Fibroblast of upper back skin (primary cell): ENCODE measurements around the gene PTPRE.
A peak's percentile ranks its signal among the peaks of the same experiment; 100 is the strongest.

Experiments
- DNase-seq: peaks from one replicate; pipeline ENCODE4 v3.0.0-alpha.2; 2013

Gene PTPRE, protein sequence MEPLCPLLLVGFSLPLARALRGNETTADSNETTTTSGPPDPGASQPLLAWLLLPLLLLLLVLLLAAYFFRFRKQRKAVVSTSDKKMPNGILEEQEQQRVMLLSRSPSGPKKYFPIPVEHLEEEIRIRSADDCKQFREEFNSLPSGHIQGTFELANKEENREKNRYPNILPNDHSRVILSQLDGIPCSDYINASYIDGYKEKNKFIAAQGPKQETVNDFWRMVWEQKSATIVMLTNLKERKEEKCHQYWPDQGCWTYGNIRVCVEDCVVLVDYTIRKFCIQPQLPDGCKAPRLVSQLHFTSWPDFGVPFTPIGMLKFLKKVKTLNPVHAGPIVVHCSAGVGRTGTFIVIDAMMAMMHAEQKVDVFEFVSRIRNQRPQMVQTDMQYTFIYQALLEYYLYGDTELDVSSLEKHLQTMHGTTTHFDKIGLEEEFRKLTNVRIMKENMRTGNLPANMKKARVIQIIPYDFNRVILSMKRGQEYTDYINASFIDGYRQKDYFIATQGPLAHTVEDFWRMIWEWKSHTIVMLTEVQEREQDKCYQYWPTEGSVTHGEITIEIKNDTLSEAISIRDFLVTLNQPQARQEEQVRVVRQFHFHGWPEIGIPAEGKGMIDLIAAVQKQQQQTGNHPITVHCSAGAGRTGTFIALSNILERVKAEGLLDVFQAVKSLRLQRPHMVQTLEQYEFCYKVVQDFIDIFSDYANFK

DNA sequence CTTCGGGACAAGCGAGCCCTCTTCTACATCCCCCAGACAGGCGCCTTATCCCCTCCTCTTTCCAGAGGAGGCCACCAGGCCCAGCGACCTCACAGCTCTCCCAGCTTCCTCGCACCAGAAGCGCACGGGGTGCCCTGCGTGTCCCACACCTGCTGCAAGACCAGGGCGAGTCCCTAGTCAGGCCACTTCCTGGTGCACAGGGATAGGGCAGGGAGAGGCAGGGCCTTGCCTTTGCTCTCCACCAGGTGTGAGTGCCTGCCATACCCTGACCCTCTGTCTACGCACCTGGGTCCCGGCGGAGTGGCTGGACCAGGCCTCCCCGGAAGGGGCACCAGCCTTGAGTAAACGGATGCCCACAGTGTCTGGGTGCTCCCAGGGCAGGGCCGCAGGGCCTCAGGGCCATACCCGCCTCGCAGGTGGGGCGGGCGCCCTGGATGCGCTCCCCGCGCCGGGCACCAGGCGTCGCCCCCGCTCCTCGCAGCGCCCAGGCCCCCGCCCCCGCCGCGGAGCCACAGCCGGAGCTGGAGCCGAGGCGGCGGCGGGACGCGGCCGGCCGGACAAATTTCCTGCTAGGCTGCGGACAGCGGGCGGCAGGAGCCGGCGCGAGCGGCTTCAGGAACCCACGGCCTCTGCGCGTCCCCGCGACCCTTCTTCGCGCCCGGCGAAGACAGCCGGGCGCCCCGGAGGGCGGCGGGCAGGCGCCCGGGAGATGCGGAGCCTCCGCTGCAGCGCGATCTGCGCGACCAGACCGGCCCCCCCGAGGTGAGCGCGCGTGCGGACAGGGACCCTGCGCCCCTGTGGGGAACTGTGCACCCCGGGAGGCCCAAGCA, at the start of gene PTPRE:
Gene PTPRE (plus strand): TSS at position 556 of the 830 bp plus-strand sequence. CDS start 133,779 bp downstream, outside the sequence.
- DNase-seq = peak; percentile 34

DNA sequence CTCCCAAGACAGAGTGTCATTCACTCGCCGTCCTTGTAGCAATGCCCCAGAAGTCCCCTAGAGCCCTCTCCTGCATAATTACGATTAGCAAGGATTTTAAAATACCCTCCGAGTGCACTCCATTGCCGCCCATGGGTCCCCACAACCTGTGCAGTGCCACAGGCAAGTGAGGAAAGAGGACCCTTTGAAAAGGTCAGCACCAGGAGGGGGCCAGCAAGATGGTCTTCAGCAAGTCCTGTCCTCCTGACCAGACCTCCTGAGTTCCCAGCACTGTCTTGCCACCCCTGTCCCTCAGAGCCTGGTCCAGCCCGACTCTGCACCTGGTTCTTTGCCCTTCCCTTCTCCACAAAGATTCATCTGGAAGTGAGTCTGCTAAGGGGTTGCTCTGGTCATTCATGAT, 46.3 kb upstream of the PTPRE start:
- no peak for DNase-seq

DNA sequence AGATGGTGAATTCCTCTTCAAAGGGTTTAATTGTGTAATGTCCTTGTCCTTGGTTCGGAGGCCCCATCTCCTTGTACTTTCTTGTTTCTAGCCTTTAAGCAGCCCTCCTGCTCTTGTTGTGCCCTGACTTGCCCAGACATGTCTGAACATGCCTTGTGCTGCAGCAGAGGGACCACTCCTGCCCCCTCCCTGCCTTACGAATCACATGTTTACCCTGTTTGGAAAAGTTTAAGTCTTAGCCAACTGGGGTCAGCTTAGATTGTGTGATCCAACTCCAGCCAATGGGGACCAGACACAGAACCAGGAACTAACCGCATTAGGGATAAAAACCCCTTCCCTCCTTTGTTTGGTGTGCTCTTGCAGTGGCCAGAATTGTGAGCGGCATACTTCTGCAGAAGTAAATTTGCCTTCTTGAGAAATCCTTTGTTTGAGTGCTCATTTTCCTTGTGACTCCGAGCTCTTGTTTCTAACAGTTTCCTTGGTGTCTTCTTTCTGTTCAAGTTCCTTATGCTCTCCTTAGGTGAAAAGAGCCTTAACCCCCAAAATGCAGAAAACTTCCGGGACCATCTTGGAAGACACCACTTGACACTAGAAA, 43.6 kb upstream of the PTPRE start:
- no peak for DNase-seq

DNA sequence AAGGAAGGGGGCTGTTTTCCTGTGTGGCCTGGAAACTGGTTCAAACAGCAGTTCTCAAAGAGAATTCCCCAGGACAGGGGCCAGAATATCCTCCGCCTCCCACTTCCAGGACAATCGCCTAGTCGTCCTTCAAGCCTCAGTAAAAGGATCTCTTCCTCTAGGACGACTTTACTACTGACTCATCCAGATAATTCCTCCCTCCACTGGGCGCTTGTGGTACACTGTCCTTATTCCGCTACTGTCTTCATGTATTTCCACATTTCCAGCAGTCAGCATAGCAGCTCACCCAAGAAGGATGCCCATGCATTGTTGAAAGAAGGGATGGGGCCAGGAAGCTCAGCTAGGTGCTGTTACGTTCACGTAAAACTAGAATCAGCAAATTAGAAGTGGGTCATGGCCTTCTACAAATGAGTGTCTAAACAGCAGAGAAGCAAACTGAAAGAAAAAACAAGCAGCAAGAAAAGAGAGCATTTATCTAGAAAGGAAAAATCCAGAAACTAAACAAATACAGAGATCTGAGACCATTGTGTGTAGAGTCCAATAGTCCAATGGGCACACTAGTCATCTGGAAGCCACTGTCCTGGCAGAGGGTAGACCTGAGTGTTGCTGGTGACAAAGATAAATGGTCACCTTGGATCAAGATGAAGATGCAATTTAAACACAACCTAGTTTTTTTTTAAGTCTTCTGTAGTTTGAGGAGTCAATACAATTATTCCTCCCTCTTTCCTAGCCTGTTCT, 40.5 kb upstream of the PTPRE start:
- no peak for DNase-seq

DNA sequence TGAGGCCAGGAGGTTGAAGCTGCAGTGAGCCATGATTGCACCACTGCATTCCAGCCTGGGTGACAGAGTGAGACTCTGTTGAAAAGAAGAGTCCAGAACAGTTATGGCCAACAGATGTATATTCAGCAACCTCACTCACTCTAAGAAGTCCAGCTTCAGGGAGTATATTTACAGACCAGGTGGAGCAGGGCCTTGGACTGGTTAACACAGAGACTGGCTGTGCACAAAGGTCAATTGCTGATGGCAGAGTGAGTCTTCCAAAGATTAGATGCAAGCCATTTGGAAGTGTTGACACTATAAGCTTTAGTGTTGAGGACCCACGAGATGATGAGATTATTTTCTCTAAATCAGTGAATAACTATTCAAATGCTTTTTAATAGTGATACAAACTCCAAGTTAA, 39.1 kb upstream of the PTPRE start:
- no peak for DNase-seq

DNA sequence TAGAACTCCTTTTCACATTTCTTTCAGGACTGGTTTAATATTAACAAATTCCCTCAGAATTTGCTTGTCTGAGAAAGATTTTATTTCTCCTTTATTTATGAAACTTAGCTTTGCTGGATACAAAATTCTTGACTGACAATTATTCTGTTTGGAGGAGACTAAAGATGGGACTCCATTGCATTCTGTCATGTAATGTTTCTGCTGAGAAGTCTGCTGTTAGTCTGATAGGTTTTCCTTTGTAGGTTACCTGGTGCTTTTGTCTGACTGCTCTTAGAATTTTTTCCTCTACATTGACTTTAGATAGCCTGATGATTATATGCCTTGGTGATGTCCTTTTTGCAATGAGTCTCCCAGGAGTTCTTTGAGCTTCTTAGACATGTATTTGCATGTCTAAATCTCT, 37.6 kb upstream of the PTPRE start:
- no peak for DNase-seq

DNA sequence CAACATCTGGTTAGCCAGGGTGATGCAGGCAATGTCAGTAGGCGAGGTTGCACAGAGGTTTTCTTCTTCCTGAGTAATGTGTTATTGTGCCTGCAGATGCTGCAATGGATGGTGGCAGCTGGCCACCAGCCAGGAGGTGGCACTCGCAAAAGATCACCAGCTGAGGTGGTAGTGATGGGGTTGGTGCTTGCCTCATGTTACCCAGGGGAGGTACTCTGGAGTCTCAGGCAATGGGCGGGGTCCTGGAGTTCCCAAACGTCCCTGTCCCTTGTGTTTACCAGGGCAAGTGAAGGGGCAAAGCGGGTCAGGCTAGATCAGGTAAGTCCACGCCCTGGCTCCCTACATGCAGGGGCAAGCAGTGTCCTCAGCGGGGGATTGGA, 35.3 kb upstream of the PTPRE start:
- no peak for DNase-seq

DNA sequence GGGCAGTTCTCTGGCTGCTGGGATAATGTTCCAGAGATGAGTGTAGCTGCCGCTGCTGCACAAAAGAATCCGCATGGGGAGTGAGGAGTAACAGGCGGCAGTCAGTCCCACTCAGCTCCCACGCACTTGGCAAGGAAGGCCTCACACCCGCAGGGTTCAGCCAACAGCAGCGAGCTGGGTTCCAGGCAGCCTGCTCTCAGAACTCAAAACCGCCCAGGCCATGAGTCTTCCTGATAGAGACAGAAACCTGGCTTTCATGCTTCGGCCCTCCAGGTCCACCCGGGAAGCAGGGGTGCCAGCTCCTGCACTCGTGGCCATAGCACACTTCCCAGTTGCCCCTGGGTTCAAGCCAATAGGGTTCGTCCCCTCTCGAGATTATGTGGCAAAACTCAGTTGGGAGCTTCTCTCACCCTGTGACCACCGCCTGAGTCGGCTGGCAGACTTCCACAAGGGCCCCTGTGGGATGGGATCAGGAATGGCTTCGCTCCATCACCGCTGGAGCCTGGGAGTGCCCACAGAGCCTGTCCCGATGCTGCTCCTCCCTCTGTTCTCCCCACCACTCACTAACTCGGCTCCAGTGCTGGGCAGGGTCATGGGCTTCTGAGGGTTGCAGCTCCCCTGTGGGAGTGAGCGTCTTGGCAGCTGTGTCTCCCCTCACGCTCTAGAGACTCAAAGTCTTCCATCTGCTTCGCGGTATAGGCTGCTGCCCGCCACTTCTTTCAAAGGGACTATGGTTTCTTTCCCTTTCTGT, 34.7 kb upstream of the PTPRE start:
- DNase-seq = no peak

DNA sequence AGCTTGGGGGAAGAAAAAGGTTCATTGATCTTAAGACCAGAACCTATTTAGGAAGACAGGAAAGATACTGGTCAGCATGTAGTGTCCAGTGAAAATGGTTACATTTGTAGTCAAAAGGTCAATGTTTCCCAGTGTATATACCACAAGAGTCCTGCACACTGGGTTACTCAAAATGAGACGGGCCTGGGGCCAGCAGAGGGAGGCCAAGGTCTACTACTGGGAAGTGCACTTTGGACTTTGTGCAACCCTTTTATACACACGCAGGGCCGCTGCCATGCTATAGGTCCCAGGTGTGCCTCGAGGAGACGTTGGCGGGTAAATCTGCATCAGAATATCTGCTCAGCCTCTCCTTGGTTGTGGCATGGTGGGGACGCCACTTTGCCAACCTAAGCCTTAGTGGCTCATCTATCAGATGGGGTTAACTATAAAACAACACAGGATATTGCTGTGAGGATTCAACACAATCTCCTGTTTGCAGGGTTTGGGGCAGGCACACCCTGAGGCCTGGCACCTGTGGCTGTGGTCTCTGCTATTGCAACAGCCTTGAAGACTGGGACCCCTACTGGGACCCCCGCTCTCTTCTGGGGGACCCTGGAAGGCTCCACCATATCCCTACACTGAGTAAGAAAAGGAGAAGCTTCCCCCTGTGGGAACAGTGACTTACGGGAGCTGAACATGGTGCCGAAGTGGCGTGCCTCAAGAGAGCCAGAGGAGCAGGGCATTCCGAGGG, 33.9 kb upstream of the PTPRE start:
- no peak for DNase-seq

DNA sequence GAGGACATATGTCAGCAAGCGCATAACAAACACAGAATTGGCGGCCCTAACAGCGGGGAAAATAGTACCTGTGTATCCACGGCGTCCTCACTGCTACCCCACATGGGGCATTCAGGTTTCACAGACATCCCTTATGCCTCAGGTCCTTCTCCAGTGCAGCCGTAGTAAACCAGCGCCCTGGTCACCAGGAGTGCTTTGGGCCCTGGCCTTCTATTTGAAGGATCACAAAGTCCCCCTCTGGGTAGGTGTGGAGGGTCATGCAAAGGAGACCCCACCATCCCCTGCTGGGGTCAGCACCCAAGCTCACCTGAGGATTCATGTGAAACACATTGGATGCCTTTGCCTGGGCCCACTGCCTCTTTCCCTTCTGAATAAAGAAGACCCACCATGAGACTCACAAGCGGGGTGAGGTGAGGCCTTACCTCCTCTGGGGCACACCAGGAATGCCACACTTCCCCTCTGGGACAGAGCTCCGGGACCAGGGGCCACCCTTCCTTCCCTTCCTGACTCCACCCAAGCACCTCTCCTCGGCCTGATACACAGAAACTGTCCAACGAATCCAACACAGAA, 32.9 kb upstream of the PTPRE start:
- no peak for DNase-seq

DNA sequence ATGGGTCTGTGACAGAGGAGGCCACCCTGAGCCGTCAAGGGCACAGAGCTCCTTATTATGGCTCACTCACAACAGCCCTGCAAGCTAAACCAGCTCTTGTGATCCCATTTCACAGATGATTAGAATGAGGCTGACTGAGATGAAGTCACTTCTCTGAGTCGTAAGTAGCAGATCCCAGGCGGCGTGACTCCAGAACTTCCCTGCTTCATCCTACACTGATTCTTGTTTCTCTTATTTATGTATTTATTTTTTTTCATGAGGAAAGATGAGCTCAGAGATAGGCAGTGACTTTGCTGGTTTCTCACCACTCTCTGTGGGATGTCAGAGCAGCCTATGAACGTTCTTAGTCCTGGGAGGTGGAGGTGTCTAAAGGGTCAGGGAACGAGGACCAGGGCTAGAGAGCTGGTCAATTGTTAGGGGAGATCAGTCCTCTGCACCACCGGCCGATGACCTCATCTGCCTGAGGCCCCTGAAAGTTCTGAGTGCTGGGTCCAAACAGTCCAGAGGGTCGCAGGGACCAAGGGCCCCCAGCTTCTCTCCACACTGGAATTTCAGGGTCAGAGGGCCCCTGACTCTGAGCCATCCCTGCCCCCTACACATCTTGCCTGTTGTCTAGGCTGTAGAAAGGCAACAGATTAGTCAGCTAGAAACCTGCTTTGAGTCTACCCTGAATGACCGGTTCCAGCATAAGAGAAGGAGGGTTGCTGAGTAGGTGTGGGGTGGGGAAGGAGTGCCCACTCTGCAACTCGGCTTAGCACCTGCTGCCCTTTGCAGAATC, 32.0 kb upstream of the PTPRE start:
- no peak for DNase-seq

DNA sequence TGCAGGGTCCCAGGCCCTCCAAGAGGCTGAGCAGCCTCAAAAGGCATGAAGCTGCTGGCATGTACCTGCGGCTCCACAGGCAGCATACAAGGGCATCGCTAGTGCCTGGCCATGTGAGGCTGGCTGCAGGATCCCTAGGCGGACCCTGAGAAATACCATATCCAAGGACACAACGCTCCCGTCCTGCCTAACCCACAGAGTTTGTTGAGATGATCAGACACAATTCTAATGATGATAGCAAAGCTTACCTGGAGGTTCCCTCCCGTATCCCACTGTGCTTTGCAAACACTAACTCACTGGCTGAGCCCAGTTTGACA, 31.5 kb upstream of the PTPRE start:
- no peak for DNase-seq

DNA sequence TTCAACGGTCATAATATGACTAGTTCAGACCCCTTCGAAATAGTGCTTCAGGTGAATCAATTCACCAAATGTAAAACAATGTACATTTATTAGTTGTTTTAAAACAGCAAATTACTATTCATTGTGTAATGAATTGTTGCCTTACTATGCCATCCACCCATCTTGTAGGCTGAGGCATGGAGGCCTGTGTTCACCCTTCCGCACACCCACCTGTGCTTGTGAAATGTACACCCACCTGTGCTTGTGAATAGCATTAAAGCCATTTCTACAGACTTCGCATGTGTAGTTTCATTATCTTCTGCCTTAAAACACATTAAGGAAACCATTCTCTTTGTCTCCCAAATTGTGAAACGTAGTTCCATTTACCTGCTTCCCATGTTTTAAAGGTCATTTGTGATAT, 31.0 kb upstream of the PTPRE start:
- no peak for DNase-seq

DNA sequence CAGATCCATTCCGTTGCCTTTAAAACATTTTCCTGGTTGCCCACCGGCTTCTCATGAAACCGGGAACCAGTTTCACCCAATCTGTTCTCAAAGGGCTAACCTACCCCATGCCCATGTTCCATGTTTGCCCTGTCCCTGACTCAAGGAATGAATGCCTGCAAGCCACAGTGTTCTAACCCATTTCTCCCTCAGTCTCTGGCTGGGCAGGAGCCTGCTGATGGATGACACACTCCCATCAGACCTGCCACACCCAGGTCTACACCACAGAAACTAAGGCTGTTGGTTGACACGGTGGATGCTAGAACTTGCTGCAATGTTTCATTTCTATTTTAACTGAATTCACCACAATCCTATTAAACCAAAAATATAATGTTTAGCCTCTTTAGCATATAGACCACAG, 29.8 kb upstream of the PTPRE start:
- DNase-seq = no peak

DNA sequence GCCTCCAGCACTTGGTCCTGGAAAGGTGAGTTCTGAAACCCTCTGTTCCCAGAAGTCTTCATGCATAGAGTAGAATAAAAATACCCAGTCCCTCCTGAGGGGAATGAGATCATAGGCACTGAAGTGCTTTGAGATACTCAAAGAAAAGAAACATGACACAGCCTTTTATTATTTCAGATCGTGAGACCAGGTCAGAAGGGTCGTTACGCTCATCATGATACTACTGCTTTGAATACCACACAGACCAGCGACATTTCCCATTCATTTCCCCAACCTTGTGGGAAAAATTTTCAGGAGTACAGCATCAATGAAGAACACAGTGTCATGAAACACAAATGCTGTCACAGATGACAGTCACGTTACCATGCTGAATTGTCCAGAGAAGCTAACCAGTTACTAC, 29.2 kb upstream of the PTPRE start:
- no peak for DNase-seq

DNA sequence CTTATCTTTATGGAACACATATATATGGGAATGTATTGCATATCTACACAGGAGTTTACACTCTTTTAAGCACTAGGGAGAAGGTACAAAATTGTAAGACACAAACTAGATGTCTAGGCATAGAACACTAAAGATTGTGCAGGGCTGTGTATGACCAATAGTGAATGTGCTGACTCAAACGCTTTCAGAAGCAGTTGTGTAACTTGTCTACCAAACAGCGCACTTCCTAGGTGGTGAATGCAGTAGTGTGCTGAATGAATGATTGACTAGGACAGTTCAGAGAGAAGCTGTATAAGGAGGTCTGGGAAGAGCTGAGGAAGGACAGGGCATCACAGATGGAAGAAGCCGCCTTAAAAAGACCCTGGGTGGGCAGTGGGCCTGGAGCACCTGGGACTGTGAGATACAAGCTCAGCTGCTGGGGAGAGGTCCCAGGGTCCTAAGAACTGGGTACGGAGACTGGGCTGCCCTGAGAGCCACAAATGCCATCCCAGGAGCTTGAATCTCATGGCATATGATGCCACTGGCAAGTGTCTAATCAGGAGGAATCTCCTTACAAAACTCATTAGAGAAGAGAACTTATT, 28.3 kb upstream of the PTPRE start:
- no peak for DNase-seq

DNA sequence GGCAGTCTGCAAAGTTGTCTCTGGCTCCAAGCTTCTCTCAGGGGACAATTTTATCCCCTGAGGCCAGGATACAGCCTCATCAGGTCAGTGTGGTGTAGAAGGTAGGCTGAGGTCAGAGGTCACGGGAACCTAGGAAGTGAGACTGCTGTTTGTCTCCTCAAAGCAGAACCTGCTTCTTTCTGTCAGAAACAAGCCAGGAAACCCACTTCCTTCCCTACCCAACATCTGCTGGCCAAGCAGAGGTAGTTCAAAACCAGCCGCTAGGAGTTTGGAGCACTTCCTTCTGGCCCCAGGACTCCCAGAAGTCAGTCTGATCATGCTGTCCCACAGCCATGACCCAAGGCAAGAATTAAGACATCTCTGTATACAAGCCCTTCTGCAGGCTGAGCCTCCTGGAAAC, 26.3 kb upstream of the PTPRE start:
- no peak for DNase-seq

DNA sequence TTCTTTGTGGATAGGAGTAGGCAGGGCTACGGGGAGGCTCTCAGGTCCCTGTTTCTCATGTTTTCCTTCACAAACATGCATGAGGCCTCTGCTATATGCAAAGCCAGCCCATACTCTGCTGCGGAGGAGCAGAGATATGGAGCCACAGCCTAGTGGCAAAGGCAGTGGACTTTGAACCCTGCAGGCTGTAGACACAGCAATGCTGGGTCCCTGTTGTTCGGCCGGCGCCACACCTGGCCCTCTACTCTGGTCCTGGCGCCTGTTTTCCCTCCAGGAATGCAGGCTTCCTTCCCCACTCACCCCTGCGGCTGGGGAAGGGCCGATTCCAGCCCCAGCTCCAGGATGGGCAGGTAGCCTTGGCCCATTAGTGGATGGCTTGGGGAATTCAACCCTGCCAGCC, 25.6 kb upstream of the PTPRE start:
- no peak for DNase-seq

DNA sequence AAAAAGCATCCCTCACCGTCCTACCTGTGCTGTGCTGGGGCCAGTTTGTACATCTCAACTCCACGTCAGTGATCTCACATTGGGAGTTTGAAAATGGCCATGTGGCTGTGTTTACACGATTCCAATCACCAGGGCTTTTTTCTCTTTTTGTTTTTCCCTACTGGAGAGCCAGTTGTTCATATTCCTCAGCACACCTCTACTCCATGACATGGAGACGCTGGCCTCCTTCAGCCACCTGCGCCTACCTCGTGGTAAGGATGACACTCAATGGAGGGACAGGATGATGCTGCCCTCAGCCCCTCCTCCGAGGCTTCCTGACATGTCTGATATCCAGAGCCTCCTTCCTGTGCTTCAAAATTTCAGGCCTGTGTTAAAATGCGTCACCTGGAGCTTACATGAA, 24.5 kb upstream of the PTPRE start:
- DNase-seq = no peak
